ENCODE results near the gene TMEM138.

TMEM138 gene

DNA sequence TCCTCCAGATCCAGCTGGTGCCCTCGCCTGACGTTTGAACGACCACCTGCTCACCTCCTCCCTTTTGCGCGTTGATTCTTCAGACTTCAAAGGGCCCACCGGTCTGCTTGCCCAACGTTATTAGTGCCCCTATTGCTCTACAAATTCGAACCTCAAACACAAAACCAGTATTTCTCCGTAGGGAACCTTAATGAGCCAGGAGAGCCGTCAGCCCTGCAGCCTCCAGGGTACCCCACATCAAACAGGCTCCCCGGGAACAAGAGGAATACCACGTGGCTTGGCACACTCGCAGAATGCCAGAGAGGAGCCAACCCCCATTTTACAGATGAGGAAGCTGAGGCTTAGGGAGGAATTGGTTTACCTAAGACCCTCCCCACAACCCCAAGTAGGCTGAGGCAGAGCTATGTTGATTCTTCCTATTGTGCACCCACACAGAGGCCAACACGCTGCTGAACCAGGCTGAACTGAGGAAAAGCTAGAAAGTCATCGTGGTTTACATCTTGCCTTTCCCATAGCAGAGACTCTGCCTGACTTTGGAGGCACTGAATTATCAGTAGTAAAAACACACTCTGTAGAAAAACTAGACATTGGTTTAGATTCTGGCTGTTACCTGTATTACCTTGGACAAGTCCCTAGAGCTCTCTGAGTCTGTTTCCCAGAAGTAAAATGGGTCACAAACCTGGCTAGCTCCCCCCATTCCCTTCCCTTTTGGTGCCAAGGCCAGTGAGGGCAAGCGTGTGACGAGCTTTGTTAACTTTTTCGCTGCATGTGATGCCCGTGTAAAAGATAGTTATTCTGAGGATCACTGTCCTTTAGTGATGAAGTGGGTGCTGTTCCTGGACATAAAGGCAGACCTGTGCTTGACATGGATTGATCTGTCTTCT lies 28.4 kb upstream of the TMEM138 start:
- Histone ChIP-seq H3K4me3 (ENCODE audit: low read length in 2 of 2) (peak overlapping the region; percentile 88 to 93), H3K27me3 (ENCODE audit: control insufficient read depth in 2 of 2, insufficient read depth in 2 of 2, low read length in 2 of 2) (no peaks in the 10 kb centered on the region), H3K4me1 (ENCODE audit: control insufficient read depth in 2 of 2, insufficient read depth in 2 of 2, low read length in 2 of 2) (peaks cover 20 to 21% of the 10 kb centered on the region in 2 donors), H3K36me3 (ENCODE audit: control insufficient read depth in 2 of 2, insufficient read depth in 2 of 2, low read length in 2 of 2) (peaks cover 6 to 18% of the 10 kb centered on the region in 2 donors), H3K27ac (ENCODE audit: low read depth in 2 of 2, low read length in 2 of 2) (peak overlapping the region; percentile 87 to 93), H3K9me3 (ENCODE audit: control insufficient read depth in 2 of 2, low read length in 2 of 2) (no peaks in the 10 kb centered on the region), H3K9ac (ENCODE audit: low read depth in 1 of 2, low read length in 2 of 2) (peak overlapping the region; percentile 94 to 95)

DNA sequence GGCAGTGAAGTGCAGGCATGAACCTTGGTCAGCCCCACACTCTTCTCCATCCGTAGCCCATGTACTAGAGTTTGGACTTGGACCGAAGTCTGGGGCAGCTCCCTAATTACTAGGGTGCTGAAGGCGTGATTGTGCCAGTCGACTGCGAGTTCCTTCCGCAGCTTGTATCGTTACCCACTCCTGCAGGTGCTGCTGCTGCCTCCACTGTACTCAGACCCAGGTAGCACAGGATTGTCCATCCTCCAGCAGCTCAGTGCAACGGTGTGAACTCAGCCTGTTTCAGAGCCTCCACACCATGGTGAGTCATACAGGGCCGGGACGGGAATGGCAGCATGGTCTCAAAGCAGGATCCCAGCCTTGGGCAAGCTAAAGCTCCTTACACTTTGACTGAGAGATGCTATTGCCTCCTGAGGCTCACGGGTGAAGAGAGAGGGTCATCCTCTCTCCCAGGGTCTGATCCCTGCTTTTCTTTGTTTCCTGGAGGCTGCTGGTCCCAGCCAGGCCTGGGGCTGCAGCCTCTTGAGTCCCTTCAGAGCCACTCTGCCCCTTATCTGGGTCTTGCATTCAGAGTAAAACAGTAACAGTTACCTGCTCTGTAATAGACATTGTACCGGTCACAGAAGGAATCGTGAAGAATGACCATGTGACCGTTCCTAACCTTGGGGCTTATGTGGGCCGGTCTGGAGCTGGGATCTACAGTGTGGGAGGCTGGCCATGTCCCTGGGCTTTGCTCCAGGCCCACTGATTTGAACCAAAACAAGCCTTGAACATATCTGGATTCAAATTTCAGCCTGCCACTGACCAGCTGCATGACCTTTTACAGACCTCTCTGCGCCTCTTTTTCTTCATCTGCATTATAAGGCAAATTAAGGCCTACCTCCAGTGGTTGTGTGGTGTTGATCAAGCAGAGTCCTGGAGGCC lies 27.5 kb upstream of the TMEM138 start:
- H3K4me1 ChIP-seq (ENCODE audit: control insufficient read depth in 2 of 2, insufficient read depth in 2 of 2, low read length in 2 of 2) = peaks cover 20 to 21% of the 10 kb centered on the region in 2 donors
- peaks cover 2 to 16% of the 10 kb centered on the region in 2 donors for H3K36me3 ChIP-seq (ENCODE audit: control insufficient read depth in 2 of 2, insufficient read depth in 2 of 2, low read length in 2 of 2)
- no peak overlapping the region for H3K4me3 ChIP-seq (ENCODE audit: low read length in 2 of 2)
- H3K9ac ChIP-seq (ENCODE audit: low read depth in 1 of 2, low read length in 2 of 2) = no peak overlapping the region
- H3K27me3 ChIP-seq (ENCODE audit: control insufficient read depth in 2 of 2, insufficient read depth in 2 of 2, low read length in 2 of 2) = no peaks in the 10 kb centered on the region
- no peaks in the 10 kb centered on the region for H3K9me3 ChIP-seq (ENCODE audit: control insufficient read depth in 2 of 2, low read length in 2 of 2)
- no peak overlapping the region for H3K27ac ChIP-seq (ENCODE audit: low read depth in 2 of 2, low read length in 2 of 2)

DNA sequence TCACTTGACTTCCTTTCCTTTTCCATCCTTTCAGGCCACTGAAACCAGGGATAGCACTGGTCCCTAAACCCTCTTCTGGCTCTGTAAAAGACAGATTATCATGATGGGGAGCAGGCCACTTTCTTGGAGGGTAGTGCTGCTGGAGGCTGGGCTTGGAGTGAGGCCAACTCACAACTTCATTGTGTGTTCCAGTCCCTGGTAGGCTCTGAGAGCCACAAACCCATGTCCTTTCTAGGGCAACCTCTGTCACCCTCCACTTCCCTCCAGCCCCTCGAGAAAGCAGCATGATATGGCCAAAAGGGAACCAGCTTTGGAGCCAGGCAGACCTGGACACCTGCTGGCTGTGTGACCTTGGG lies 26.8 kb upstream of the TMEM138 start:
- Histone ChIP-seq H3K4me1 (ENCODE audit: control insufficient read depth in 2 of 2, insufficient read depth in 2 of 2, low read length in 2 of 2) (peaks cover 20 to 21% of the 10 kb centered on the region in 2 donors), H3K4me3 (ENCODE audit: low read length in 2 of 2) (no peak overlapping the region), H3K36me3 (ENCODE audit: control insufficient read depth in 2 of 2, insufficient read depth in 2 of 2, low read length in 2 of 2) (peaks cover 0 to 13% of the 10 kb centered on the region in 2 donors), H3K27me3 (ENCODE audit: control insufficient read depth in 2 of 2, insufficient read depth in 2 of 2, low read length in 2 of 2) (no peaks in the 10 kb centered on the region), H3K9ac (ENCODE audit: low read depth in 1 of 2, low read length in 2 of 2) (no peak overlapping the region), H3K27ac (ENCODE audit: low read depth in 2 of 2, low read length in 2 of 2) (no peak overlapping the region), H3K9me3 (ENCODE audit: control insufficient read depth in 2 of 2, low read length in 2 of 2) (no peaks in the 10 kb centered on the region)

DNA sequence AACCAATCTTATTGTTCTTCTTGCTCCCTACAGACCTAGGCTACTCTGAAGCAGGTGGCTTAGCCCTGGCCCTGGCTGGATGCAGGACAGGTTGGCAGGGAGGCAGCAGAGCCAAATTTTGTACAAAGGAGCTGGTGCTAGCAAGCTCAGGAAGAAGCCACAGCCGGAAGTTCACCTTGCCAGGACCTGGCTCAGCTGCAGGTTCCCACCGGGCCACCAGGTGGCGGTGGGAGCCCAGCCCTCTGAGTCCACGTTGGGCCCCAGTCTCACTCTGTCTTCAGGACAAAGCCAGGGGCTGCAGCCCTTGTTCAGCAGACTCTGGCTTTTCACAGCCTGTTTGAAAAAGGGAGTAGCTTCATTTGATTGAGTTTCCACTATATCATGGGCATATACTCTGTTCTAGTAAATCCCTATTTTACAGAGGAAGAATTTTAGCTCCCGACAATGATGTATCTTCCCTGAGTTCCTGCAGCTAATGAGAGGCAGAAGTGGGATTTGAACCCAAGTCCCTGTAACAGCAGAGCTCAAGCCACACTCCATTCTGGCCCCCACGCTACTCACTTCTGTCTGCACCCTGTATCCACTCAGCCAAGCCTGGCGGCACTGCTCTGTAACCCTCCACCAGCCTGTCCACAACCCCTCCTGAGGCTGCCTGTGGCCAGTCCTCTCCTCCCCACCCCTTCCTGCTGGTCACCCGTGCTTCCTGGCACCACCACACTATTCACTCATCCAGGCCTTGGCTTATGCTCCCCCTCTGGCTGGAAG lies 25.8 kb upstream of the TMEM138 start:
- Histone ChIP-seq H3K27ac (ENCODE audit: low read depth in 2 of 2, low read length in 2 of 2) (peak overlapping the region; percentile 50 to 74), H3K9me3 (ENCODE audit: control insufficient read depth in 2 of 2, low read length in 2 of 2) (no peaks in the 10 kb centered on the region), H3K4me1 (ENCODE audit: control insufficient read depth in 2 of 2, insufficient read depth in 2 of 2, low read length in 2 of 2) (peaks cover 18 to 20% of the 10 kb centered on the region in 2 donors), H3K36me3 (ENCODE audit: control insufficient read depth in 2 of 2, insufficient read depth in 2 of 2, low read length in 2 of 2) (peaks cover 0 to 16% of the 10 kb centered on the region in 2 donors), H3K4me3 (ENCODE audit: low read length in 2 of 2) (no peak overlapping the region), H3K27me3 (ENCODE audit: control insufficient read depth in 2 of 2, insufficient read depth in 2 of 2, low read length in 2 of 2) (no peaks in the 10 kb centered on the region), H3K9ac (ENCODE audit: low read depth in 1 of 2, low read length in 2 of 2) (peak overlapping the region; percentile 14 to 49)

DNA sequence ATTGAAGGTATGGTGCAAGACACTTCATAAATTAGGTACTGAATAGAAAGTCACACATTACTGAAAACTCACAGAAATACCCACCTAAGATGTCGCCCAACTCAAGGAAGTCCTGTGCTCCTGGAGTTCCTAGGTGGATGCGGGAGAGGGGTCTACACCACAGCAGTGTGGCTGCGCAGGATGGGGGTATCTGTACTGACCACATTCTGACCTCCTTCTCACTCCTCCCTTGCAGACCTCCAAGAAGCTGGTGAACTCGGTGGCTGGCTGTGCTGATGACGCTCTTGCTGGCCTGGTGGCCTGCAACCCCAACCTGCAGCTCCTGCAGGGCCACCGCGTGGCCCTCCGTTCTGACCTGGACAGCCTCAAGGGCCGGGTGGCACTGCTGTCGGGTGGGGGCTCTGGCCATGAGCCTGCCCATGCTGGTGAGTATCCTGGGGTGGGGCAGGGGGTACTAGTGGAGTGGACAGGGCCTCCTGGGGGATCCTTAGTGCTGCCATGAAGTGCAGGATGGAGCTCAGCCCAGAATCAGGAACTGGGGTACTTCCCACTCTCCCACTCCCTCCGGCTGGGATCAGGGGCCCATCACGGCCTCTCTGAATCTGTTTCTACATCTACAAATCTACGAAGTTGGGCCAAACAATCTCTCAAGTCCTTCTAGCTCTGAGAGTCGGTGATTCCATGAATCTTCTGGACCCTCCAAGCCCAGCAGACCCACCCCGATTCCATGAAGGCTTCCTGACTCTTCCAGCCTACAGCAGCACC lies 24.3 kb upstream of the TMEM138 start:
- no peak overlapping the region for H3K9ac ChIP-seq (ENCODE audit: low read depth in 1 of 2, low read length in 2 of 2)
- H3K36me3 ChIP-seq (ENCODE audit: control insufficient read depth in 2 of 2, insufficient read depth in 2 of 2, low read length in 2 of 2) = peaks cover 6 to 19% of the 10 kb centered on the region in 2 donors

DNA sequence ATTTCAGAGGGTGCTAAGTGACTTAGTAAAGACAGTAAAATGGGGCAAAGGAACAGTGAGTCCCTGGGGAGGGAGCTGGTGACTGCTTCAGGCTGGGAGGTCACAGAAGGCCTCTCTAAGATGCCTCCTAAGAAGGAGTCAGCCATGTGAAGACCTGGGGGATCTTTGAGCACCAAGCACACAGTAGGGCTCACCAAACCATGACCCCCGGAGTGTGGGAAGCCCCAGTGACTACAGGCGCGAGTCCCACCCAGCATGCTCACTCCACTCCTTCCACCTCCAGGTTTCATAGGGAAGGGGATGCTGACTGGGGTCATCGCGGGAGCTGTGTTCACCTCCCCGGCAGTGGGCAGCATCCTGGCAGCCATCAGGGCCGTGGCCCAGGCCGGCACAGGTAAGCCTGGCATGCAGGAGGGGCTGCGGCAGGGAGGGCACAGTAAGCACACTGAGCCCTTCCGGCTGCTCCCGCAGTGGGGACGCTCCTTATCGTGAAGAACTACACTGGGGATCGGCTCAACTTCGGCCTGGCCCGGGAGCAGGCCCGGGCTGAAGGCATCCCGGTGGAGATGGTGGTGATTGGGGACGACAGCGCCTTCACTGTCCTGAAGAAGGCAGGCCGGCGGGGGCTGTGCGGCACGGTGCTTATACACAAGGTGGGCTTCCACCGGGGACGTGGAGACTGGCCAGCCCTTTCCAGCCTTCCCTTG lies 23.2 kb upstream of the TMEM138 start:
- Histone ChIP-seq H3K4me3 (ENCODE audit: low read length in 2 of 2) (no peak overlapping the region), H3K9ac (ENCODE audit: low read depth in 1 of 2, low read length in 2 of 2) (no peak overlapping the region), H3K4me1 (ENCODE audit: control insufficient read depth in 2 of 2, insufficient read depth in 2 of 2, low read length in 2 of 2) (peaks cover 0 to 2% of the 10 kb centered on the region in 2 donors), H3K27me3 (ENCODE audit: control insufficient read depth in 2 of 2, insufficient read depth in 2 of 2, low read length in 2 of 2) (no peaks in the 10 kb centered on the region), H3K9me3 (ENCODE audit: control insufficient read depth in 2 of 2, low read length in 2 of 2) (no peaks in the 10 kb centered on the region), H3K27ac (ENCODE audit: low read depth in 2 of 2, low read length in 2 of 2) (no peak overlapping the region), H3K36me3 (ENCODE audit: control insufficient read depth in 2 of 2, insufficient read depth in 2 of 2, low read length in 2 of 2) (peaks cover 6 to 26% of the 10 kb centered on the region in 2 donors)

More for the DNA sequence above, 24.3 kb upstream of the TMEM138 start:
- no peak overlapping the region for H3K27ac ChIP-seq (ENCODE audit: low read depth in 2 of 2, low read length in 2 of 2)
- H3K4me3 ChIP-seq (ENCODE audit: low read length in 2 of 2) = no peak overlapping the region
- H3K4me1 ChIP-seq (ENCODE audit: control insufficient read depth in 2 of 2, insufficient read depth in 2 of 2, low read length in 2 of 2) = peaks cover 7 to 9% of the 10 kb centered on the region in 2 donors
- H3K27me3 ChIP-seq (ENCODE audit: control insufficient read depth in 2 of 2, insufficient read depth in 2 of 2, low read length in 2 of 2) = no peaks in the 10 kb centered on the region
- H3K9me3 ChIP-seq (ENCODE audit: control insufficient read depth in 2 of 2, low read length in 2 of 2) = no peaks in the 10 kb centered on the region

DNA sequence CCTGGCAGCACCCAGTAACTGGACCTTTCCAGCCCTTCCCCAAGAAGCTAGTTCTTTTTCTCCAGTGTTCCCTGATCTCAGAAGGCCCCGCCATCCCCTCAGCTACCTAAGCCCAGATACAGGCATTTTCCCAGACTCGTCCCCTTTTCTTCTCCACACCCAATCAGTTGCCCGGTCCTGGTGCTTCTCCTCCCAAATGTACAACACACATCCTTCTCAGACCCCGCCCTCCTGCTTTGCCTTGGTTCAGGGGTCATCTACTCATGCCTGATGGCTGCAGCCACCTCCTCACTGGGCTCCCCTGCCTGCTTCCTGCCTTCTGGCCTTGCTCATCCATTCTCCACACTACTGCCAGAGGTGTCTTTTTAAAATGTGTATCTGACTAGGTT lies 22.7 kb upstream of the TMEM138 start:
- H3K9me3 ChIP-seq (ENCODE audit: control insufficient read depth in 2 of 2, low read length in 2 of 2) = no peaks in the 10 kb centered on the region
- H3K27ac ChIP-seq (ENCODE audit: low read depth in 2 of 2, low read length in 2 of 2) = no peak overlapping the region
- no peaks in the 10 kb centered on the region for H3K27me3 ChIP-seq (ENCODE audit: control insufficient read depth in 2 of 2, insufficient read depth in 2 of 2, low read length in 2 of 2)
- H3K36me3 ChIP-seq (ENCODE audit: control insufficient read depth in 2 of 2, insufficient read depth in 2 of 2, low read length in 2 of 2) = peaks cover 6 to 26% of the 10 kb centered on the region in 2 donors
- no peaks in the 10 kb centered on the region for H3K4me1 ChIP-seq (ENCODE audit: control insufficient read depth in 2 of 2, insufficient read depth in 2 of 2, low read length in 2 of 2)
- no peak overlapping the region for H3K4me3 ChIP-seq (ENCODE audit: low read length in 2 of 2)
- no peak overlapping the region for H3K9ac ChIP-seq (ENCODE audit: low read depth in 1 of 2, low read length in 2 of 2)

DNA sequence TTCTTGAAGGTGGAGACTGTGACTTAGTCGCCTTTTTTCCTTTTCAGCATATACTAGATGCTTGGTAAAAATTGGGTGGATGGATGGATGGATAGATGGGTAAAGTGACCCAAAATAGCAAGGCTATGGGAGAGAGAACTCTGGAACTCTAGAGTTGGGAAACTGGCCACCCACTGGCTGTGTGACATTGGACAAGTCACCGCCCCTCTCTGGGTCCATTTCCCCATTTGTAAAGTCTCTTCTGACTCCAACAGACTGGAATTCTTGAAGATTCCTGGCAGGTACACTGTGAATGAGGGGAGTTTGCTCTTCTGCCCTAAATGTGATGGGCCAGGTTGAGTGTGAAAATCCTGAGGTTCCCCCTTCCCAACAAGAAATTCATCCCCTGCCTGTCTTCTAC lies 21.2 kb upstream of the TMEM138 start:
- H3K4me1 ChIP-seq (ENCODE audit: control insufficient read depth in 2 of 2, insufficient read depth in 2 of 2, low read length in 2 of 2) = peaks cover 1 to 4% of the 10 kb centered on the region in 2 donors
- no peaks in the 10 kb centered on the region for H3K27me3 ChIP-seq (ENCODE audit: control insufficient read depth in 2 of 2, insufficient read depth in 2 of 2, low read length in 2 of 2)
- H3K4me3 ChIP-seq (ENCODE audit: low read length in 2 of 2) = no peak overlapping the region
- H3K9ac ChIP-seq (ENCODE audit: low read depth in 1 of 2, low read length in 2 of 2) = no peak overlapping the region
- H3K36me3 ChIP-seq (ENCODE audit: control insufficient read depth in 2 of 2, insufficient read depth in 2 of 2, low read length in 2 of 2) = peaks cover 6 to 34% of the 10 kb centered on the region in 2 donors
- no peak overlapping the region for H3K27ac ChIP-seq (ENCODE audit: low read depth in 2 of 2, low read length in 2 of 2)
- no peaks in the 10 kb centered on the region for H3K9me3 ChIP-seq (ENCODE audit: control insufficient read depth in 2 of 2, low read length in 2 of 2)

DNA sequence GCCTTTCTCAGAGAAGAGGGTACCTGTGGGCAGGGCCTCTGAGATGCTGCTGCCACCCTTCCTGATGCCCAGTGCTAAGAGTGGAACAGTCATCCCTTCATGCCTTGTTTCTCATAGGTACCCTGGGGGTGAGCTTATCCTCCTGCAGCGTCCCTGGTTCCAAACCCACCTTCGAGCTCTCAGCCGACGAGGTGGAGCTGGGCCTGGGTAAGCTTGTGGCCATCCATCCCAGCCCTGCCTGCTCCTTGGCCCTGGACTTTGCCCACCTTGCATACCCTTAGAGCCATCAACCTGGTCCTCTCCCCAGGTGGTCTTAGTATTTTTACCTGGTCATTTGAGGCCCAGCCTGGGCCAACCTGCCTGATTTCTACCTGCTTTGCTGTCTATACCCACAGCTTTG lies 20.5 kb upstream of the TMEM138 start:
- no peaks in the 10 kb centered on the region for H3K9me3 ChIP-seq (ENCODE audit: control insufficient read depth in 2 of 2, low read length in 2 of 2)
- H3K9ac ChIP-seq (ENCODE audit: low read depth in 1 of 2, low read length in 2 of 2) = no peak overlapping the region
- H3K36me3 ChIP-seq (ENCODE audit: control insufficient read depth in 2 of 2, insufficient read depth in 2 of 2, low read length in 2 of 2) = peaks cover 6 to 34% of the 10 kb centered on the region in 2 donors
- no peaks in the 10 kb centered on the region for H3K27me3 ChIP-seq (ENCODE audit: control insufficient read depth in 2 of 2, insufficient read depth in 2 of 2, low read length in 2 of 2)
- H3K4me3 ChIP-seq (ENCODE audit: low read length in 2 of 2) = no peak overlapping the region
- H3K27ac ChIP-seq (ENCODE audit: low read depth in 2 of 2, low read length in 2 of 2) = no peak overlapping the region
- H3K4me1 ChIP-seq (ENCODE audit: control insufficient read depth in 2 of 2, insufficient read depth in 2 of 2, low read length in 2 of 2) = peaks cover 9 to 12% of the 10 kb centered on the region in 2 donors
